Measurements from ENCODE around the gene IRF1. TPM values are rescaled to one million over a fixed set of nuclear protein-coding genes. Genes with fewer than 3 reads are reported as not detected.
"Not testable (repeated sequence)": the region's sequence is repeated elsewhere in the genome, so short reads cannot be mapped to it uniquely, and the experiment has no call there.

Gene IRF1
- total RNA-seq, 2 donors from 2014 or later: 5.6 to 7.3 TPM

DNA sequence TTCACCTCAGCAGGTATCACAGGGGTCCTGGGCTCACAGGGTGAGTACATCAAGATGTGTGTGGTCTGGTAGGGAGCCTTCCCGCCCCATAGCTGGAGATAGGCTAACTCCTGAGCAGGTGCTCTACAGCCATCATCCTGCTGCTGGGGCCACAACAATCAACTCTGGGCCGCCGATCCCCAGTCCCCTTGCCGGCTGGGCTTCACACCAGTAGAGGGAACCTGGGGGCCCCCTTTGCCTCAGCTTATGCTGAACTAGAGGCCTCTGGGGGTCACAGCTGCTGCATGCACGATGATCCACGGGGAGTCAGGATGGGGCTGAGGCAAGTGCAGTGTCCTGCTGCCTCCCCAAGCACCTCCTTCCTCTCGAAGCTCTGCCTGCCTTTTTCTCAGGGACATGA is 46.5 kb downstream of the IRF1 start:
- WGBS, 2 experiments (ENCODE audit: insufficient coverage in 1 of 2, insufficient read length in 1 of 2): 90 to 100% methylated on average over 2 to 7 of the region's 7 CpGs

DNA sequence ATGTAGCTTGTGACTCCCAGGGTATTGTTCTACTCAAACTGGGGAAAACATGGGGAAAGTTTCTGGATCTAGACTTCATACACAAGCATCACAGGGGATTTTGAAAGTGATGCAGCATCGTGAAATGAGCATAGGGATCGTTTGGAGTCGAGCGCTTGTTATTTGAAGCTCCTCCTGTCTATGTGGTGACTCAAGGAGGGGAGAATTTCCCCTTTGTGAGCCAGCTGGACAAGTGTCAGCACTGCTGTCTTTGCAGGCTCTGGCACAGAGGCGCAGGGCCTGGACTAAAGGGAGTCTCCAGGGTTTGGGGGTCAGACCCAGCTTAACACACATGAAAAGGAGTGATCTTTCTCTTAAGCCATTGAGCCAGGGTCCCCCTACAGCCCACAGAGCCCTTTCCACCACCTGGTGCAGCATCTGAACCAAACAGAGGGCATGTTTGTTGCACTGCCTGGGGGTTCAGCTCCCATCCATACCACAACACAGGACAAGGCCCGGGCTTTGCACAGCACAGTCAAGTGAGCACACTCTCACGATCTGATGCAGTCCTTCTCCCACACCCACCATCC is 51.0 kb downstream of the IRF1 start:
- Histone ChIP-seq H3K27ac (ENCODE audit: low read depth, low read length) (no peak overlapping the region), H3K4me3 (ENCODE audit: low read length) (no peak overlapping the region), H3K9ac (ENCODE audit: extremely low read depth, low read length, poor library complexity, severe bottlenecking) (no peak overlapping the region), H3K9me3 (ENCODE audit: control insufficient read depth, low read length) (no peaks in the 10 kb centered on the region), H3K27me3 (ENCODE audit: control insufficient read depth, insufficient read depth, low read length, poor library complexity, severe bottlenecking) (no peaks in the 10 kb centered on the region), H3K36me3 (ENCODE audit: control insufficient read depth, insufficient read depth, low read length) (no peaks in the 10 kb centered on the region), H3K4me1 (ENCODE audit: control insufficient read depth, insufficient read depth, low read length) (peaks cover 4% of the 10 kb centered on the region)
- DNase-seq: peak; percentile 40
- H3K36me3 Mint-ChIP-seq (ENCODE audit: low read depth): no peaks in the 10 kb centered on the region
- TF ChIP-seq, protein P1, sequence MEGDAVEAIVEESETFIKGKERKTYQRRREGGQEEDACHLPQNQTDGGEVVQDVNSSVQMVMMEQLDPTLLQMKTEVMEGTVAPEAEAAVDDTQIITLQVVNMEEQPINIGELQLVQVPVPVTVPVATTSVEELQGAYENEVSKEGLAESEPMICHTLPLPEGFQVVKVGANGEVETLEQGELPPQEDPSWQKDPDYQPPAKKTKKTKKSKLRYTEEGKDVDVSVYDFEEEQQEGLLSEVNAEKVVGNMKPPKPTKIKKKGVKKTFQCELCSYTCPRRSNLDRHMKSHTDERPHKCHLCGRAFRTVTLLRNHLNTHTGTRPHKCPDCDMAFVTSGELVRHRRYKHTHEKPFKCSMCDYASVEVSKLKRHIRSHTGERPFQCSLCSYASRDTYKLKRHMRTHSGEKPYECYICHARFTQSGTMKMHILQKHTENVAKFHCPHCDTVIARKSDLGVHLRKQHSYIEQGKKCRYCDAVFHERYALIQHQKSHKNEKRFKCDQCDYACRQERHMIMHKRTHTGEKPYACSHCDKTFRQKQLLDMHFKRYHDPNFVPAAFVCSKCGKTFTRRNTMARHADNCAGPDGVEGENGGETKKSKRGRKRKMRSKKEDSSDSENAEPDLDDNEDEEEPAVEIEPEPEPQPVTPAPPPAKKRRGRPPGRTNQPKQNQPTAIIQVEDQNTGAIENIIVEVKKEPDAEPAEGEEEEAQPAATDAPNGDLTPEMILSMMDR (conservative IDR thresholded peaks at IDR 0.05): no peak
- H3K27ac Mint-ChIP-seq: no peak overlapping the region
- WGBS, 2 experiments (ENCODE audit: insufficient coverage in 1 of 2, insufficient read length in 1 of 2): 85 to 100% methylated on average over 1 to 7 of the region's 7 CpGs
- no peak overlapping the region for H3K4me3 Mint-ChIP-seq
- H3K27me3 Mint-ChIP-seq (ENCODE audit: insufficient read depth): no peaks in the 10 kb centered on the region
- H3K4me1 Mint-ChIP-seq: peaks cover 21% of the 10 kb centered on the region
- peaks cover 1% of the 10 kb centered on the region for H3K9me3 Mint-ChIP-seq

More for the DNA sequence above, 46.5 kb downstream of the IRF1 start:
- no peak overlapping the region for H3K9ac ChIP-seq (ENCODE audit: extremely low read depth, low read length, poor library complexity, severe bottlenecking)
- no peak overlapping the region for H3K27ac ChIP-seq (ENCODE audit: low read depth, low read length)
- TF ChIP-seq, protein P1 (conservative IDR thresholded peaks at IDR 0.05): no peak
- H3K9me3 ChIP-seq (ENCODE audit: control insufficient read depth, low read length): no peaks in the 10 kb centered on the region
- Mint-ChIP-seq H3K4me3 (no peak overlapping the region), H3K27ac (no peak overlapping the region), H3K36me3 (ENCODE audit: low read depth) (no peaks in the 10 kb centered on the region), H3K9me3 (peaks cover 5% of the 10 kb centered on the region), H3K27me3 (ENCODE audit: insufficient read depth) (no peaks in the 10 kb centered on the region), H3K4me1 (peaks cover 12% of the 10 kb centered on the region)
- no peaks in the 10 kb centered on the region for H3K4me1 ChIP-seq (ENCODE audit: control insufficient read depth, insufficient read depth, low read length)
- no peak overlapping the region for H3K4me3 ChIP-seq (ENCODE audit: low read length)
- no peaks in the 10 kb centered on the region for H3K36me3 ChIP-seq (ENCODE audit: control insufficient read depth, insufficient read depth, low read length)
- no peaks in the 10 kb centered on the region for H3K27me3 ChIP-seq (ENCODE audit: control insufficient read depth, insufficient read depth, low read length, poor library complexity, severe bottlenecking)
- DNase-seq: no peak

DNA sequence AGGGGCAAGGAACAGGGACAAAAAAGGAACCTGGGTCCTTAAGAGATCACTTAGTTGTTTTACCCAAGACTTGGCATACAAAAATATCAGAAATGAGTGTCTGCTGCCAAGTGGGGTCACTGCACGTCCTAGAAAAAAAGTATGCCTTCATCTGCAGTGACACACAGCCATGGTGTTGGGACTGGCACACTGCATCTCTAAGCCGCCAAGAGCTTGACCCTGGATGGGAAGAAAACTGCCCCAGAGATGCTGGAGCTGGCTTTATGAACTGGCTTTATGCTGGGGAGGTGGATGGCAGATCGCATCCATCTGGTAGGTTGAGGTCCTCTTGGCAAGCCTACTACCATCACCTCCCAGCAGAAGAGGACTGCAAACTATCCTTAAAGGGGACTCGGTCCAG is 51.7 kb downstream of the IRF1 start:
- Histone ChIP-seq H3K4me3 (ENCODE audit: low read length) (no peak overlapping the region), H3K27ac (ENCODE audit: low read depth, low read length) (no peak overlapping the region), H3K9ac (ENCODE audit: extremely low read depth, low read length, poor library complexity, severe bottlenecking) (no peak overlapping the region), H3K27me3 (ENCODE audit: control insufficient read depth, insufficient read depth, low read length, poor library complexity, severe bottlenecking) (no peaks in the 10 kb centered on the region), H3K36me3 (ENCODE audit: control insufficient read depth, insufficient read depth, low read length) (no peaks in the 10 kb centered on the region), H3K4me1 (ENCODE audit: control insufficient read depth, insufficient read depth, low read length) (peaks cover 4% of the 10 kb centered on the region), H3K9me3 (ENCODE audit: control insufficient read depth, low read length) (no peaks in the 10 kb centered on the region)
- Mint-ChIP-seq H3K4me3 (no peak overlapping the region), H3K4me1 (peaks cover 23% of the 10 kb centered on the region), H3K27ac (no peak overlapping the region), H3K9me3 (no peaks in the 10 kb centered on the region), H3K27me3 (ENCODE audit: insufficient read depth) (no peaks in the 10 kb centered on the region), H3K36me3 (ENCODE audit: low read depth) (no peaks in the 10 kb centered on the region)
- TF ChIP-seq, protein P1 (conservative IDR thresholded peaks at IDR 0.05): no peak
- 93% methylated on average over 4 of the region's 4 CpGs for WGBS, 2 experiments (ENCODE audit: insufficient coverage in 1 of 2, insufficient read length in 1 of 2)
- peak; percentile 39 for DNase-seq

DNA sequence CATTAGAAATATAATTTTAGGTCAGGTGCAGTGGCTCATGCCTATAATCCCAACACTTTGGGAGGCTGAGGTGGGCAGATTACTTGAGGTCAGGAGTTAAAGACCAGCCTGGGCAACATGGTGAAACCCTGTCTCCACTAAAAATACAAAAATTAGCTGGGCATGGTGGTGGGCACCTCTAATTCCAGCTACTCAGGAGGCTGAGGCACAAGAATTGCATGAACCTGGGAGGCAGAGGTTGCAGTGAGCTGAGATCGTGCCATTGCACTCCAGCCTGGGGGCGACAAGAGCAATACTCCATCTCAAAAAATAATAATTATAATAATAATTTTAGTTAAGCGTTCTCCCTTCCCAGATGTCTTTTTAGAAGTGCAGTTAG is 52.3 kb downstream of the IRF1 start:
- H3K36me3 Mint-ChIP-seq (ENCODE audit: low read depth); H3K27ac Mint-ChIP-seq; H3K27me3 ChIP-seq (ENCODE audit: control insufficient read depth, insufficient read depth, low read length, poor library complexity, severe bottlenecking); H3K4me3 Mint-ChIP-seq; H3K27me3 Mint-ChIP-seq (ENCODE audit: insufficient read depth); H3K27ac ChIP-seq (ENCODE audit: low read depth, low read length); H3K9me3 ChIP-seq (ENCODE audit: control insufficient read depth, low read length); DNase-seq; H3K9ac ChIP-seq (ENCODE audit: extremely low read depth, low read length, poor library complexity, severe bottlenecking); H3K4me1 ChIP-seq (ENCODE audit: control insufficient read depth, insufficient read depth, low read length); H3K4me3 ChIP-seq (ENCODE audit: low read length); H3K9me3 Mint-ChIP-seq; H3K36me3 ChIP-seq (ENCODE audit: control insufficient read depth, insufficient read depth, low read length): not testable (repeated sequence)
- WGBS, 2 experiments (ENCODE audit: insufficient coverage in 1 of 2, insufficient read length in 1 of 2): 100% methylated on average over 2 of the region's 3 CpGs; no CpG with 5 or more reads in 1 of the 2 experiments
- peaks cover 23% of the 10 kb centered on the region for H3K4me1 Mint-ChIP-seq

All from endodermal cell (in vitro differentiated cells).